ENCODE measurements around the gene NEU2. TPM values are rescaled to one million over a fixed set of nuclear protein-coding genes. Genes with fewer than 3 reads are reported as not detected.
A peak's percentile ranks its signal among the peaks of the same experiment; 100 is the strongest.

Gene NEU2
- total RNA-seq, 1 donor from 2014 or later, result not detected

DNA sequence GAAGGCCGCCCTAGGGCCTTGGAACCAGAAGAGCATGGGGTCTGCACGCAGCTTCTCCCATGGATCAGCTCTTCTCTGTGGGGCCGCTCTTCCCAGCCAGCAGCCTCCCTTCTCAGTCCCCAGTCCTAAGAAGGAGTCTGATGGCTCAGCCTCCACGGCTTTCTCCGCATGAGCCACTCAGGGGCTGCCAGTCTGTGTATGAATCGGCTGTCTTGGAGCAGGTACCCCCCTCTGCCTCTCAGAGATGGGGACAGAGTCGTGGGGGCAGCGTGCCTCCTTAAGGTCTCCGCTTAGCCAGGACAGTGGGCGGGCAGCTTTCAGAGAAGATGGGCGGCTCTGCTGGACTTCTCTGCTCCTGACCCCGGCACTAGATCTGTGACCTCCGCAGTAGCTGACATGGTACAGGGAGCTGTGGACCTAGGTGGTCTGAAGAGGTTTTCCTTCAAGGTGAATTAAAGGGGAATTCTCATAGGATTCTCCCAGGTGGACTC is 49.3 kb downstream of the NEU2 start:
- TF ChIP-seq, protein P1, sequence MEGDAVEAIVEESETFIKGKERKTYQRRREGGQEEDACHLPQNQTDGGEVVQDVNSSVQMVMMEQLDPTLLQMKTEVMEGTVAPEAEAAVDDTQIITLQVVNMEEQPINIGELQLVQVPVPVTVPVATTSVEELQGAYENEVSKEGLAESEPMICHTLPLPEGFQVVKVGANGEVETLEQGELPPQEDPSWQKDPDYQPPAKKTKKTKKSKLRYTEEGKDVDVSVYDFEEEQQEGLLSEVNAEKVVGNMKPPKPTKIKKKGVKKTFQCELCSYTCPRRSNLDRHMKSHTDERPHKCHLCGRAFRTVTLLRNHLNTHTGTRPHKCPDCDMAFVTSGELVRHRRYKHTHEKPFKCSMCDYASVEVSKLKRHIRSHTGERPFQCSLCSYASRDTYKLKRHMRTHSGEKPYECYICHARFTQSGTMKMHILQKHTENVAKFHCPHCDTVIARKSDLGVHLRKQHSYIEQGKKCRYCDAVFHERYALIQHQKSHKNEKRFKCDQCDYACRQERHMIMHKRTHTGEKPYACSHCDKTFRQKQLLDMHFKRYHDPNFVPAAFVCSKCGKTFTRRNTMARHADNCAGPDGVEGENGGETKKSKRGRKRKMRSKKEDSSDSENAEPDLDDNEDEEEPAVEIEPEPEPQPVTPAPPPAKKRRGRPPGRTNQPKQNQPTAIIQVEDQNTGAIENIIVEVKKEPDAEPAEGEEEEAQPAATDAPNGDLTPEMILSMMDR (IDR thresholded peaks at IDR 0.05; ENCODE audit: unreplicated experiment), result no peak
- no peak for DNase-seq (ENCODE audit: low spot score)
- Mint-ChIP-seq H3K4me1 (ENCODE audit: unreplicated experiment) (peaks cover 79% of the 10 kb centered on the region), H3K27ac (ENCODE audit: unreplicated experiment) (peak overlapping the region; percentile 100), H3K36me3 (ENCODE audit: low read depth, unreplicated experiment) (peaks cover 45% of the 10 kb centered on the region), H3K27me3 (ENCODE audit: unreplicated experiment) (peaks cover 9% of the 10 kb centered on the region), H3K9me3 (ENCODE audit: unreplicated experiment) (no peaks in the 10 kb centered on the region), H3K4me3 (ENCODE audit: unreplicated experiment) (no peak overlapping the region)

DNA sequence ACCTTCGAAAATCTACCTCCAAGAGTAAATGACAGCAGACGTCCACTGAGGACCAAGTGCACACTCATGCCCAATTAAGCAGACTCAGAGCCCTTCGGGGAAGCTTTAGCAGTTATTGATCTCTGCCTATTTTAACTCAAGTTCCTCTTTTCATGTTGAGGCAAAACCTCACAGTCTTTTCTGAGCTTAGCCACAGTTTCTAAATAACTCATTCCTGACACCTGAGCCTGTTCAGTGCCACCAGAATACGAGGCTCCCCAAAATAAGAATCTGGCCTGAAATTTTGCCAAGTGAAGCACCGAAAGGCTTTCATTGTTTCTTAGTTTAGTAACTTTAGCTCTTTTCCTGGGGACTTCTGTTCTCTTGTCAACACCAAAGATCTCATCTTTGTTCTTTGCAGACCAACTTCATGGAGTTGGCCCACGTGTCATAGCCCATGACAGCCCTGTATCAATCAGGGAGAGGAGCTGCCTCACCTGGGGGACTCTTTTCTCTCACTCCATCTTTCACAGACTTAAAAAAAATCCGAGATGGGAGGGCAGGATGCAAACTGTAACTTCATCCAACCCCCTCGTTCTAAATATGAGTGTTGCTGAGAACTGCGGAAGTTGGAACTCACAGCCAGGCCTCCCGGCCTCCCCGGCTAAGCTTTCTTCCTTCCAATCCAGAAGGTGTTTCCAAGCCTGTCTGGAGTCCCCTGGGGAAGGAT is 49.9 kb downstream of the NEU2 start:
- H3K36me3 Mint-ChIP-seq (ENCODE audit: low read depth, unreplicated experiment), result peaks cover 44% of the 10 kb centered on the region
- H3K4me1 Mint-ChIP-seq (ENCODE audit: unreplicated experiment), result peaks cover 82% of the 10 kb centered on the region
- H3K27me3 Mint-ChIP-seq (ENCODE audit: unreplicated experiment), result peaks cover 10% of the 10 kb centered on the region
- no peaks in the 10 kb centered on the region for H3K9me3 Mint-ChIP-seq (ENCODE audit: unreplicated experiment)
- TF ChIP-seq, protein P1 (IDR thresholded peaks at IDR 0.05; ENCODE audit: unreplicated experiment), result no peak
- H3K4me3 Mint-ChIP-seq (ENCODE audit: unreplicated experiment), result no peak overlapping the region
- DNase-seq (ENCODE audit: low spot score), result no peak
- H3K27ac Mint-ChIP-seq (ENCODE audit: unreplicated experiment), result peak overlapping the region; percentile 100

DNA sequence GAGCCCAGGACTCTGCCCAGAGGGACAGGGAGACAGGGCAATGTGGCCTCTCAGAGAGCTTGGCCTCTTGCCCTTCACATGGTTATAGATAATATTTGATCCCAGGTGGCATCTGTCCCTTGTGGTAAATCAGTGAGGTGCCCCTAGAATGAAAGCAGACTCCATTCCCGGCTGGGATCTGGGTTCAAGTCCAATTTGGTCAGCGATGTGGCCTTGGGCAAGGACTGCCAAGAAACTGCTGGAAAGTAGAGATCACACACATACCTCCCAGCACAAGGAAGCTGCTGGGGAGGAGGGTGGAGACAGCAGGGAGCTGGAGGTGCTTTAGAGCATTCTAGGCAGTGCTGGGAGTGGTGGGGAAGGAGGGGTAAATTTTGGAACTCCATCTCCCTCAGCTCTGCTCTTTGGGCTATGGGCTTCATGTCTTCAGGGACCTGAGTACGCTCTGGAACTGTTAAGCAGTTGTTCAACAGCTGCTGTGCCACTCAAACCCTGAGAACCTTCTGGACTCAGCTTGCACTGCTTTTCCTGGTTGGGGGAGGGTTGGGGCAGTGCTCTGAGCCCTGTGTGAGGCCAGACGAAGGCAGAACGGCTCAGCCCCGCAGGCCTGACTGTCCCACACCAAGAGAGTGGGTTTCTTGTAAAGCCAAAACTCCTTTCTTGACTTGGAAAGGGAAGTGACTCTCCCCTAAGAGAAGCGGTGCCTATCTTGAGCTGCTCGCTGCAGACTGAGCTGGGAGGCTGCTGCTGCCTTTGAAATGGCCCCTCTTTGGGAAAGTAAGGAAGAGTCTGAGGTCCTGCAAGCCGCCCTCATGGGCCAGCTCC is 50.7 kb downstream of the NEU2 start:
- Mint-ChIP-seq H3K4me1 (ENCODE audit: unreplicated experiment) (peaks cover 80% of the 10 kb centered on the region), H3K27ac (ENCODE audit: unreplicated experiment) (peak overlapping the region; percentile 100), H3K27me3 (ENCODE audit: unreplicated experiment) (peaks cover 10% of the 10 kb centered on the region), H3K9me3 (ENCODE audit: unreplicated experiment) (no peaks in the 10 kb centered on the region), H3K36me3 (ENCODE audit: low read depth, unreplicated experiment) (peaks cover 50% of the 10 kb centered on the region), H3K4me3 (ENCODE audit: unreplicated experiment) (no peak overlapping the region)
- no peak for DNase-seq (ENCODE audit: low spot score)
- TF ChIP-seq, protein P1 (IDR thresholded peaks at IDR 0.05; ENCODE audit: unreplicated experiment), result no peak

DNA sequence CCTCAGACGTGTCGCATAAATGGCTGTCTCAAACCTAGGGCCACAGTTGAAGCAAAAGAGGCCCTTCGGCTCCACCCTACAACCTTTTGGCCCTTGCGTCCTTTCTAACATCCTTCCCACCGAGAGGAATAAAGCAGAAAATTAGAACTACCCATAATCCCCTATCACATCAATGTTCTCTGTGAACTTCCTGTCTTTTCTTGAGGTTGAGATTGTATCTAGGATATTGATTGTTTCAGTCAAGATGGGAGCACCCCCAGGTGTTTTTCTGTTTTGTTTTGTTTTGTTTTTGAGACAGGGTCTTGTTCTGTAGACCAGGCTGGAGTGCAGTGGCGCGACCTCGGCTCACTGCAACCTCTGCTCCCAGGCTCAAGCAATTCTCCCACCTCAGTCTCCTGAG is 51.3 kb downstream of the NEU2 start:
- Mint-ChIP-seq H3K36me3 (ENCODE audit: low read depth, unreplicated experiment) (peaks cover 56% of the 10 kb centered on the region), H3K4me3 (ENCODE audit: unreplicated experiment) (peak overlapping the region; percentile 65), H3K9me3 (ENCODE audit: unreplicated experiment) (no peaks in the 10 kb centered on the region), H3K27ac (ENCODE audit: unreplicated experiment) (peak overlapping the region; percentile 100), H3K4me1 (ENCODE audit: unreplicated experiment) (peaks cover 81% of the 10 kb centered on the region), H3K27me3 (ENCODE audit: unreplicated experiment) (peaks cover 10% of the 10 kb centered on the region)
- no peak for DNase-seq (ENCODE audit: low spot score)
- TF ChIP-seq, protein P1 (IDR thresholded peaks at IDR 0.05; ENCODE audit: unreplicated experiment), result no peak
